ENCODE measurements around the gene PRORP.

DNA sequence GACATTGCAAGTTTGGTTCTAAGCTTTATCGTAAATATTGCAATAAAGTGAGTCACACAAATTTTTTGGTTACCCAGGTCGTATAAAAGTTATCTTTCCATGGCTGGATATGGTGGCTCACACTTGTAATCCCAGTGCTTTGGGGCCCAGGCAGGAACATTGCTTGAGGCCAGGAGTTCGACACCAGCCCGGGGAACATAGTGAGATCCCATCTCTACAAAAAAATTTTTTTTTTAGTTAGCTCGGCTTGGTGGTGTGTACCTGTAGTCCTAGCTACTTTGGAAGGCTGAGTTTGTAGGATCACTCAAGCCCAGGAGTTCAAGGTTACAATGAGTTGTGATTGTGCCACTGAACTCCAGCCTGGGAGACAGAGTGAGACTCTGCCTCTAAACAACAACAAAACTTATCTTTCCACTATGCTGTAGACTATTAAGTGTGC is 24.4 kb downstream of the PRORP start:
- TF ChIP-seq, protein P1, sequence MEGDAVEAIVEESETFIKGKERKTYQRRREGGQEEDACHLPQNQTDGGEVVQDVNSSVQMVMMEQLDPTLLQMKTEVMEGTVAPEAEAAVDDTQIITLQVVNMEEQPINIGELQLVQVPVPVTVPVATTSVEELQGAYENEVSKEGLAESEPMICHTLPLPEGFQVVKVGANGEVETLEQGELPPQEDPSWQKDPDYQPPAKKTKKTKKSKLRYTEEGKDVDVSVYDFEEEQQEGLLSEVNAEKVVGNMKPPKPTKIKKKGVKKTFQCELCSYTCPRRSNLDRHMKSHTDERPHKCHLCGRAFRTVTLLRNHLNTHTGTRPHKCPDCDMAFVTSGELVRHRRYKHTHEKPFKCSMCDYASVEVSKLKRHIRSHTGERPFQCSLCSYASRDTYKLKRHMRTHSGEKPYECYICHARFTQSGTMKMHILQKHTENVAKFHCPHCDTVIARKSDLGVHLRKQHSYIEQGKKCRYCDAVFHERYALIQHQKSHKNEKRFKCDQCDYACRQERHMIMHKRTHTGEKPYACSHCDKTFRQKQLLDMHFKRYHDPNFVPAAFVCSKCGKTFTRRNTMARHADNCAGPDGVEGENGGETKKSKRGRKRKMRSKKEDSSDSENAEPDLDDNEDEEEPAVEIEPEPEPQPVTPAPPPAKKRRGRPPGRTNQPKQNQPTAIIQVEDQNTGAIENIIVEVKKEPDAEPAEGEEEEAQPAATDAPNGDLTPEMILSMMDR (IDR thresholded peaks at IDR 0.05; ENCODE audit: low read depth, low read length): no peak
- no peak for TF ChIP-seq EZH2phosphoT487 (IDR thresholded peaks at IDR 0.05; ENCODE audit: low read depth)
